HepG2 (cell line): Measurements from ENCODE around the gene UCK2. TPM values are rescaled to one million over a fixed set of nuclear protein-coding genes. Genes with fewer than 3 reads are reported as not detected.

ENCODE experiments used
- CREM ChIP-seq, 2 experiments: sonication (generic) in 1 of 2; formaldehyde crosslinking in 1 of 2; IDR thresholded peaks; 2 replicates each; pipeline versions ENCODE4 v1.4.0 to v1.6.1; 2016 to 2020; ENCODE audit warnings: antibody characterized with exemption in 1 of 2, mild to moderate bottlenecking in 1 of 2, missing genetic modification reagents in 1 of 2
- HOXA3 ChIP-seq: sonication (generic); formaldehyde crosslinking; IDR thresholded peaks from 2 replicates; pipeline ENCODE4 v1.5.0; 2020; ENCODE audit warnings: missing genetic modification reagents
- ISX ChIP-seq: sonication (generic); formaldehyde crosslinking; conservative IDR thresholded peaks from 2 replicates; pipeline ENCODE4 v1.5.0; 2020; ENCODE audit warnings: missing genetic modification reagents
- MED13 ChIP-seq: sonication (generic); formaldehyde crosslinking; IDR thresholded peaks from 2 replicates; pipeline ENCODE4 v1.5.0; 2020; ENCODE audit warnings: missing genetic modification reagents
- MIER2 ChIP-seq: IDR thresholded peaks from 2 replicates; pipeline ENCODE4 v1.6.1; 2016; ENCODE audit warnings: missing biosample characterization, missing genetic modification reagents
- NFATC3 ChIP-seq: sonication (generic); formaldehyde crosslinking; IDR thresholded peaks from 2 replicates; pipeline ENCODE4 v1.5.1; 2020; ENCODE audit warnings: mild to moderate bottlenecking, missing genetic modification reagents
- NFE2L1 ChIP-seq: sonication (generic); formaldehyde crosslinking; IDR thresholded peaks from 2 replicates; pipeline ENCODE4 v1.4.0; 2020; ENCODE audit warnings: missing genetic modification reagents, mild to moderate bottlenecking, borderline replicate concordance
- PITX1 ChIP-seq: sonication (generic); formaldehyde crosslinking; IDR thresholded peaks from 2 replicates; pipeline ENCODE4 v1.5.1; 2020; ENCODE audit warnings: mild to moderate bottlenecking, missing genetic modification reagents
- SIX1 ChIP-seq: sonication (generic); formaldehyde crosslinking; IDR thresholded peaks from 2 replicates; pipeline ENCODE4 v1.4.0; 2020; ENCODE audit warnings: missing genetic modification reagents, borderline replicate concordance
- SOX6 ChIP-seq, 2 experiments: fragments of 450-650 bp in 1 of 2; sonication (generic) in 1 of 2; formaldehyde crosslinking in 1 of 2; IDR thresholded peaks; 2 replicates each; pipeline versions ENCODE4 v1.4.0 to v1.6.1; 2017 to 2020; ENCODE audit warnings: antibody characterized with exemption in 1 of 2, mild to moderate bottlenecking in 1 of 2, missing genetic modification reagents in 1 of 2
- TBX2 ChIP-seq: sonication (generic); formaldehyde crosslinking; IDR thresholded peaks from 2 replicates; pipeline ENCODE4 v1.5.0; 2020; ENCODE audit warnings: missing genetic modification reagents, mild to moderate bottlenecking, borderline replicate concordance
- ZBTB38 ChIP-seq: sonication (generic); formaldehyde crosslinking; IDR thresholded peaks from 2 replicates; pipeline ENCODE4 v1.5.1; 2020; ENCODE audit warnings: mild to moderate bottlenecking, missing genetic modification reagents
- ZNF224 ChIP-seq: sonication (generic); formaldehyde crosslinking; IDR thresholded peaks from 2 replicates; pipeline ENCODE4 v1.5.0; 2020; ENCODE audit warnings: mild to moderate bottlenecking, missing genetic modification reagents
- ZNF33B ChIP-seq: sonication (generic); formaldehyde crosslinking; IDR thresholded peaks from 2 replicates; pipeline ENCODE4 v1.5.1; 2020; ENCODE audit warnings: mild to moderate bottlenecking, missing genetic modification reagents
- ZNF605 ChIP-seq: sonication (generic); formaldehyde crosslinking; IDR thresholded peaks from 2 replicates; pipeline ENCODE4 v1.8.0; 2022; ENCODE audit warnings: mild to moderate bottlenecking, missing genetic modification reagents
- polyA plus RNA-seq, 8 experiments: library from polyadenylated mRNA; depleted of rRNA in 3 of 8; stranded (reverse) in 7 of 8; unstranded in 1 of 8; fragments of >200 nt; fragmentation: Illumina TruSeq in 4 of 8; extraction: Trizol in 4 of 8; gene quantifications; 2 replicates each; pipeline versions ENCODE4 v1.2.1 to v1.2.3, GENCODE V29; 2011 to 2016; ENCODE audit warnings: low read depth in 4 of 8, missing spikeins in 1 of 8, mixed read lengths in 1 of 8; ENCODE audit not compliant: insufficient read depth in 1 of 8
- total RNA-seq, 5 experiments: library from RNA; depleted of rRNA; stranded (reverse); fragments of >200 nt; fragmentation: Illumina TruSeq; extraction: Trizol; gene quantifications; 2 replicates each; pipeline ENCODE4 v1.2.3, GENCODE V29; 2016; ENCODE audit warnings: low read depth in 1 of 5
- TF ChIP-seq, protein P1 (sequence below): sonication (generic); formaldehyde crosslinking; IDR thresholded peaks from 2 replicates; pipeline ENCODE4 v1.4.0; 2020; ENCODE audit warnings: missing genetic modification reagents
- TF ChIP-seq, protein P2 (sequence below): sonication (generic); formaldehyde crosslinking; IDR thresholded peaks from 2 replicates; pipeline ENCODE4 v1.4.0; 2020; ENCODE audit warnings: missing genetic modification reagents
- TF ChIP-seq, protein P3 (sequence below): IDR thresholded peaks from 2 replicates; pipeline ENCODE4 v1.6.1; 2012; ENCODE audit warnings: low read length, improper control_type of control experiment
- TF ChIP-seq, protein P4 (sequence below): sonication (generic); formaldehyde crosslinking; IDR thresholded peaks from 2 replicates; pipeline ENCODE4 v1.4.0; 2020; ENCODE audit warnings: missing genetic modification reagents

The UCK2 gene
- total and polyA plus RNA-seq, 2 of the 13 experiments (the other 11 are each of a cell fraction or from before 2014, with no cell fraction given), result 64.3 to 78.0 TPM

DNA sequence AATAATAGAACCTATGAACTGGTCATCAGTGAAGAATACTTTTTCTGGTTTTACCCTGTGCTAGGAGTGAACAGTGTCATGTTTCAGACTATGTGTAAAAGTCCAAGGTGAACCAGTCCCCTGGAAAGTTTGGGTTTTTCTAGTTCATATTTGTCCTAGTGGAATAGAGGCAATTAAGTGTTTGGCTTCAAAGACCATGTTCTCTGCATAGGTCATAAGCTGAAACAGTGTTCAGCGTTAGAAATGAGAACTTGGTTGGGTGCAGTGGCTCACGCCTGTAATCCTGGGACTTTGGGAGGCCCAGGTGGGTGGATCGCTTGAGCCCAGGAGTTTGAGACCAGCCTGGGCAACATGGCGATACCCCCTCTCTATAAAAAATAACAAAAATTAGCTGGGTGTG, 77.5 kb downstream of the UCK2 start (continued):
- TF ChIP-seq, protein P1, sequence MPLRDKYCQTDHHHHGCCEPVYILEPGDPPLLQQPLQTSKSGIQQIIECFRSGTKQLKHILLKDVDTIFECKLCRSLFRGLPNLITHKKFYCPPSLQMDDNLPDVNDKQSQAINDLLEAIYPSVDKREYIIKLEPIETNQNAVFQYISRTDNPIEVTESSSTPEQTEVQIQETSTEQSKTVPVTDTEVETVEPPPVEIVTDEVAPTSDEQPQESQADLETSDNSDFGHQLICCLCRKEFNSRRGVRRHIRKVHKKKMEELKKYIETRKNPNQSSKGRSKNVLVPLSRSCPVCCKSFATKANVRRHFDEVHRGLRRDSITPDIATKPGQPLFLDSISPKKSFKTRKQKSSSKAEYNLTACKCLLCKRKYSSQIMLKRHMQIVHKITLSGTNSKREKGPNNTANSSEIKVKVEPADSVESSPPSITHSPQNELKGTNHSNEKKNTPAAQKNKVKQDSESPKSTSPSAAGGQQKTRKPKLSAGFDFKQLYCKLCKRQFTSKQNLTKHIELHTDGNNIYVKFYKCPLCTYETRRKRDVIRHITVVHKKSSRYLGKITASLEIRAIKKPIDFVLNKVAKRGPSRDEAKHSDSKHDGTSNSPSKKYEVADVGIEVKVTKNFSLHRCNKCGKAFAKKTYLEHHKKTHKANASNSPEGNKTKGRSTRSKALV (CRISPR knock-in tag), result no peak
- TF ChIP-seq ISX (CRISPR knock-in tag), result no peak
- TF ChIP-seq ZBTB38 (CRISPR knock-in tag), result peak; percentile 67
- no peak for TF ChIP-seq ZNF224 (CRISPR knock-in tag)
- TF ChIP-seq HOXA3 (CRISPR knock-in tag), result peak; percentile 42; the same call in 1 of the 2 replicates
- no peak for TF ChIP-seq SOX6 (IDR thresholded peaks at IDR 0.05)
- peak; percentile 76; the same call in 1 of the 2 replicates for TF ChIP-seq SOX6 (CRISPR knock-in tag; IDR thresholded peaks at IDR 0.05)
- TF ChIP-seq ZNF33B (CRISPR knock-in tag), result no peak
- TF ChIP-seq CREM (IDR thresholded peaks at IDR 0.05), result peak; percentile 47; the same call in 1 of the 2 replicates
- TF ChIP-seq CREM (CRISPR knock-in tag; IDR thresholded peaks at IDR 0.05), result no peak
- no peak for TF ChIP-seq NFE2L1 (CRISPR knock-in tag)
- TF ChIP-seq PITX1 (CRISPR knock-in tag), result 0 out of 2 replicates have a peak, but pooled peaks have one; percentile 22
- no peak for TF ChIP-seq NFATC3 (CRISPR knock-in tag)
- TF ChIP-seq, protein P2, sequence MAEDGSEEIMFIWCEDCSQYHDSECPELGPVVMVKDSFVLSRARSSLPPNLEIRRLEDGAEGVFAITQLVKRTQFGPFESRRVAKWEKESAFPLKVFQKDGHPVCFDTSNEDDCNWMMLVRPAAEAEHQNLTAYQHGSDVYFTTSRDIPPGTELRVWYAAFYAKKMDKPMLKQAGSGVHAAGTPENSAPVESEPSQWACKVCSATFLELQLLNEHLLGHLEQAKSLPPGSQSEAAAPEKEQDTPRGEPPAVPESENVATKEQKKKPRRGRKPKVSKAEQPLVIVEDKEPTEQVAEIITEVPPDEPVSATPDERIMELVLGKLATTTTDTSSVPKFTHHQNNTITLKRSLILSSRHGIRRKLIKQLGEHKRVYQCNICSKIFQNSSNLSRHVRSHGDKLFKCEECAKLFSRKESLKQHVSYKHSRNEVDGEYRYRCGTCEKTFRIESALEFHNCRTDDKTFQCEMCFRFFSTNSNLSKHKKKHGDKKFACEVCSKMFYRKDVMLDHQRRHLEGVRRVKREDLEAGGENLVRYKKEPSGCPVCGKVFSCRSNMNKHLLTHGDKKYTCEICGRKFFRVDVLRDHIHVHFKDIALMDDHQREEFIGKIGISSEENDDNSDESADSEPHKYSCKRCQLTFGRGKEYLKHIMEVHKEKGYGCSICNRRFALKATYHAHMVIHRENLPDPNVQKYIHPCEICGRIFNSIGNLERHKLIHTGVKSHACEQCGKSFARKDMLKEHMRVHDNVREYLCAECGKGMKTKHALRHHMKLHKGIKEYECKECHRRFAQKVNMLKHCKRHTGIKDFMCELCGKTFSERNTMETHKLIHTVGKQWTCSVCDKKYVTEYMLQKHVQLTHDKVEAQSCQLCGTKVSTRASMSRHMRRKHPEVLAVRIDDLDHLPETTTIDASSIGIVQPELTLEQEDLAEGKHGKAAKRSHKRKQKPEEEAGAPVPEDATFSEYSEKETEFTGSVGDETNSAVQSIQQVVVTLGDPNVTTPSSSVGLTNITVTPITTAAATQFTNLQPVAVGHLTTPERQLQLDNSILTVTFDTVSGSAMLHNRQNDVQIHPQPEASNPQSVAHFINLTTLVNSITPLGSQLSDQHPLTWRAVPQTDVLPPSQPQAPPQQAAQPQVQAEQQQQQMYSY, result no peak
- TF ChIP-seq SIX1 (CRISPR knock-in tag), result peak; percentile 98
- TF ChIP-seq MED13, result 0 out of 2 replicates have a peak, but pooled peaks have one; percentile 26
- no peak for TF ChIP-seq ZNF605 (CRISPR knock-in tag)
- TF ChIP-seq MIER2, result no peak
- TF ChIP-seq, protein P3, sequence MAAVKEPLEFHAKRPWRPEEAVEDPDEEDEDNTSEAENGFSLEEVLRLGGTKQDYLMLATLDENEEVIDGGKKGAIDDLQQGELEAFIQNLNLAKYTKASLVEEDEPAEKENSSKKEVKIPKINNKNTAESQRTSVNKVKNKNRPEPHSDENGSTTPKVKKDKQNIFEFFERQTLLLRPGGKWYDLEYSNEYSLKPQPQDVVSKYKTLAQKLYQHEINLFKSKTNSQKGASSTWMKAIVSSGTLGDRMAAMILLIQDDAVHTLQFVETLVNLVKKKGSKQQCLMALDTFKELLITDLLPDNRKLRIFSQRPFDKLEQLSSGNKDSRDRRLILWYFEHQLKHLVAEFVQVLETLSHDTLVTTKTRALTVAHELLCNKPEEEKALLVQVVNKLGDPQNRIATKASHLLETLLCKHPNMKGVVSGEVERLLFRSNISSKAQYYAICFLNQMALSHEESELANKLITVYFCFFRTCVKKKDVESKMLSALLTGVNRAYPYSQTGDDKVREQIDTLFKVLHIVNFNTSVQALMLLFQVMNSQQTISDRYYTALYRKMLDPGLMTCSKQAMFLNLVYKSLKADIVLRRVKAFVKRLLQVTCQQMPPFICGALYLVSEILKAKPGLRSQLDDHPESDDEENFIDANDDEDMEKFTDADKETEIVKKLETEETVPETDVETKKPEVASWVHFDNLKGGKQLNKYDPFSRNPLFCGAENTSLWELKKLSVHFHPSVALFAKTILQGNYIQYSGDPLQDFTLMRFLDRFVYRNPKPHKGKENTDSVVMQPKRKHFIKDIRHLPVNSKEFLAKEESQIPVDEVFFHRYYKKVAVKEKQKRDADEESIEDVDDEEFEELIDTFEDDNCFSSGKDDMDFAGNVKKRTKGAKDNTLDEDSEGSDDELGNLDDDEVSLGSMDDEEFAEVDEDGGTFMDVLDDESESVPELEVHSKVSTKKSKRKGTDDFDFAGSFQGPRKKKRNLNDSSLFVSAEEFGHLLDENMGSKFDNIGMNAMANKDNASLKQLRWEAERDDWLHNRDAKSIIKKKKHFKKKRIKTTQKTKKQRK, result no peak
- TF ChIP-seq, protein P4, sequence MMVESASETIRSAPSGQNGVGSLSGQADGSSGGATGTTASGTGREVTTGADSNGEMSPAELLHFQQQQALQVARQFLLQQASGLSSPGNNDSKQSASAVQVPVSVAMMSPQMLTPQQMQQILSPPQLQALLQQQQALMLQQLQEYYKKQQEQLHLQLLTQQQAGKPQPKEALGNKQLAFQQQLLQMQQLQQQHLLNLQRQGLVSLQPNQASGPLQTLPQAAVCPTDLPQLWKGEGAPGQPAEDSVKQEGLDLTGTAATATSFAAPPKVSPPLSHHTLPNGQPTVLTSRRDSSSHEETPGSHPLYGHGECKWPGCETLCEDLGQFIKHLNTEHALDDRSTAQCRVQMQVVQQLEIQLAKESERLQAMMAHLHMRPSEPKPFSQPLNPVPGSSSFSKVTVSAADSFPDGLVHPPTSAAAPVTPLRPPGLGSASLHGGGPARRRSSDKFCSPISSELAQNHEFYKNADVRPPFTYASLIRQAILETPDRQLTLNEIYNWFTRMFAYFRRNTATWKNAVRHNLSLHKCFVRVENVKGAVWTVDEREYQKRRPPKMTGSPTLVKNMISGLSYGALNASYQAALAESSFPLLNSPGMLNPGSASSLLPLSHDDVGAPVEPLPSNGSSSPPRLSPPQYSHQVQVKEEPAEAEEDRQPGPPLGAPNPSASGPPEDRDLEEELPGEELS, result peak; percentile 44; the same call in 1 of the 2 replicates
- peak; percentile 23; the same call in 1 of the 2 replicates for TF ChIP-seq TBX2 (CRISPR knock-in tag)
